OCI-LY7 (cell line): Measurements from ENCODE around the gene CERS6.

ENCODE experiments used
- EZH2phosphoT487 ChIP-seq: fragments of 200-600 bp; sonication (generic); IDR thresholded peaks from 2 replicates; pipeline ENCODE4 v1.6.1; 2018; ENCODE audit warnings: low read depth, borderline replicate concordance, mild to moderate bottlenecking, mixed run types, antibody characterized with exemption, low read length, moderate library complexity, mixed read lengths
- TF ChIP-seq, protein P1 (sequence below): fragments of 200-600 bp; sonication (generic); conservative IDR thresholded peaks from 2 replicates; pipeline ENCODE4 v1.5.1; 2014; ENCODE audit warnings: mild to moderate bottlenecking, antibody characterized with exemption, low read length, moderate library complexity, mixed read lengths

DNA sequence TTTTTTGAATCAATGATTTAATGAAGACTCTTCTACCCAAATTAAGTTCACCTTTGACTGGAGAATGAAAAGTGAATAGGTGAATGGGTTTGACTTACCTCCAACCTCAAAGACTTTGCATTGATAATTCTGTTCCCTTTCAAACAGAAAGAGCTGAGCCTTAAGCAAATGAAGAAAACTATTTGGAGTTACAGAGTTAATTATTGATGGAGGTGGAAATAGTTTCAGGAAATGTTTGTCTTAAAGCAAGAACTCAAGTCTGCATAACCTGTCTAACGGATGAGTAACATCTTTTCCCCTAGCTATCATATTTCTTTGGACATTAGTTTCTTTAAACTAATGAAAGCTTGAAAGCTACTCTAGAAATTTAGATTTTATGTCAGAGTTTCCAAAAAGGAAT lies 166.5 kb downstream of the CERS6 start:
- TF ChIP-seq, protein P1, sequence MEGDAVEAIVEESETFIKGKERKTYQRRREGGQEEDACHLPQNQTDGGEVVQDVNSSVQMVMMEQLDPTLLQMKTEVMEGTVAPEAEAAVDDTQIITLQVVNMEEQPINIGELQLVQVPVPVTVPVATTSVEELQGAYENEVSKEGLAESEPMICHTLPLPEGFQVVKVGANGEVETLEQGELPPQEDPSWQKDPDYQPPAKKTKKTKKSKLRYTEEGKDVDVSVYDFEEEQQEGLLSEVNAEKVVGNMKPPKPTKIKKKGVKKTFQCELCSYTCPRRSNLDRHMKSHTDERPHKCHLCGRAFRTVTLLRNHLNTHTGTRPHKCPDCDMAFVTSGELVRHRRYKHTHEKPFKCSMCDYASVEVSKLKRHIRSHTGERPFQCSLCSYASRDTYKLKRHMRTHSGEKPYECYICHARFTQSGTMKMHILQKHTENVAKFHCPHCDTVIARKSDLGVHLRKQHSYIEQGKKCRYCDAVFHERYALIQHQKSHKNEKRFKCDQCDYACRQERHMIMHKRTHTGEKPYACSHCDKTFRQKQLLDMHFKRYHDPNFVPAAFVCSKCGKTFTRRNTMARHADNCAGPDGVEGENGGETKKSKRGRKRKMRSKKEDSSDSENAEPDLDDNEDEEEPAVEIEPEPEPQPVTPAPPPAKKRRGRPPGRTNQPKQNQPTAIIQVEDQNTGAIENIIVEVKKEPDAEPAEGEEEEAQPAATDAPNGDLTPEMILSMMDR, result no peak
- TF ChIP-seq EZH2phosphoT487, result no peak
